GM21423 (cell line): ENCODE results near the gene ARL8A.
"Not testable (repeated sequence)": the region's sequence is repeated elsewhere in the genome, so short reads cannot be mapped to it uniquely, and the experiment has no call there.

Experiments used
- ATAC-seq: cut with Tn5 transposase; IDR thresholded peaks from one replicate; pipeline ENCODE4 v1.9.1; 2021; ENCODE audit warnings: mild to moderate bottlenecking, moderate library complexity; ENCODE audit not compliant: unreplicated experiment

The ARL8A gene

GRCh38 chr1:202159534-202160371 lies 15.2 kb upstream of the ARL8A start:
- no peak for ATAC-seq

- ATAC-seq: no peak
Measured at GRCh38 chr1:202158810-202159533, 14.4 kb upstream of the ARL8A start.

GRCh38 chr1:202157945-202158344 lies 13.4 kb upstream of the ARL8A start:
- ATAC-seq: no peak

- no peak for ATAC-seq
Measured at GRCh38 chr1:202156590-202156989, 12.1 kb upstream of the ARL8A start.

GRCh38 chr1:202155478-202156021 lies 11.0 kb upstream of the ARL8A start:
- ATAC-seq: no peak

GRCh38 chr1:202154766-202155477 lies 10.4 kb upstream of the ARL8A start:
- ATAC-seq: no peak

GRCh38 chr1:202154148-202154765 lies 9.7 kb upstream of the ARL8A start:
- ATAC-seq: no peak

- ATAC-seq: no peak
Measured at GRCh38 chr1:202153284-202153683, 8.7 kb upstream of the ARL8A start.

GRCh38 chr1:202152399-202152798 lies 7.9 kb upstream of the ARL8A start:
- ATAC-seq: no peak

GRCh38 chr1:202151045-202151444 lies 6.5 kb upstream of the ARL8A start:
- no peak for ATAC-seq

GRCh38 chr1:202150602-202151001 lies 6.1 kb upstream of the ARL8A start:
- no peak for ATAC-seq

- no peak for ATAC-seq
Measured at GRCh38 chr1:202150187-202150586, 5.7 kb upstream of the ARL8A start.

GRCh38 chr1:202149566-202149965 lies 5.0 kb upstream of the ARL8A start:
- no peak for ATAC-seq

GRCh38 chr1:202148391-202148790 lies 3.9 kb upstream of the ARL8A start:
- no peak for ATAC-seq

GRCh38 chr1:202146993-202147392 lies 2.5 kb upstream of the ARL8A start:
- no peak for ATAC-seq

GRCh38 chr1:202146279-202146678 lies 1.7 kb upstream of the ARL8A start:
- ATAC-seq: no peak

GRCh38 chr1:202145744-202146140 lies 1.2 kb upstream of the ARL8A start:
- not testable (repeated sequence) for ATAC-seq

GRCh38 chr1:202145068-202145743 lies 669 bp upstream of the ARL8A start:
- ATAC-seq: no peak

GRCh38 chr1:202143768-202144401 lies 652 bp downstream of the ARL8A start:
- ATAC-seq: peak; percentile 41
